Coronary artery (tissue), 2 donors: ENCODE results near the gene ADRA2B.
"Not testable (repeated sequence)": the region's sequence is repeated elsewhere in the genome, so short reads cannot be mapped to it uniquely, and the experiment has no call there.

Experiments
- DNase-seq: peaks from one replicate; pipeline ENCODE4 v3.0.0-alpha.2; 2017; ENCODE audit warnings: low spot score
- H3K27ac ChIP-seq, 2 donors: fragments of 200-600 bp; sonication (generic); one replicate each; pipeline ENCODE4 v1.5.1; 2016 to 2019
- H3K4me3 ChIP-seq: fragments of 200-600 bp; sonication (generic); 2 replicates; pipeline ENCODE4 v1.5.1; 2016; ENCODE audit warnings: mild to moderate bottlenecking, moderate library complexity
- CTCF ChIP-seq: fragments of 200-600 bp; sonication (generic); IDR thresholded peaks from one replicate; pipeline ENCODE4 v1.5.1; 2019; ENCODE audit warnings: antibody characterized with exemption

Gene ADRA2B

GRCh38 chr2:96143848-96144480 is 27.6 kb upstream of the ADRA2B start:
- Histone ChIP-seq H3K27ac (no peak overlapping the region), H3K4me3 (peak overlapping the region; percentile 70)
- no peak for TF ChIP-seq CTCF
- no peak for DNase-seq

GRCh38 chr2:96143231-96143847 is 27.0 kb upstream of the ADRA2B start:
- TF ChIP-seq CTCF: no peak
- no peak for DNase-seq
- Histone ChIP-seq H3K27ac (no peak overlapping the region), H3K4me3 (no peak overlapping the region)

GRCh38 chr2:96142217-96143113 is 26.1 kb upstream of the ADRA2B start:
- DNase-seq: no peak
- Histone ChIP-seq H3K4me3 (no peak overlapping the region), H3K27ac (no peak overlapping the region)
- TF ChIP-seq CTCF: no peak

GRCh38 chr2:96141624-96141967 is 25.2 kb upstream of the ADRA2B start:
- DNase-seq, H3K4me3 ChIP-seq, H3K27ac ChIP-seq: not testable (repeated sequence)

- no peak for DNase-seq
- TF ChIP-seq CTCF: no peak
Measured at GRCh38 chr2:96140941-96141623, 24.7 kb upstream of the ADRA2B start.

GRCh38 chr2:96139181-96139758 is 22.9 kb upstream of the ADRA2B start:
- no peak for TF ChIP-seq CTCF
- Histone ChIP-seq H3K4me3 (no peak overlapping the region), H3K27ac (no peak overlapping the region)
- no peak for DNase-seq

More at GRCh38 chr2:96140941-96141623, 24.7 kb upstream of the ADRA2B start:
- Histone ChIP-seq H3K27ac (no peak overlapping the region), H3K4me3 (no peak overlapping the region)
